GM12873 (cell line): Measurements from ENCODE around the gene GALNT10.

Experiments used
- TF ChIP-seq, protein P1 (sequence below): IDR thresholded peaks from 2 replicates; pipeline ENCODE4 v1.5.1; 2012; ENCODE audit warnings: low read depth, mild to moderate bottlenecking, moderate library complexity, low read length, control low read depth; ENCODE audit not compliant: insufficient read depth; ENCODE audit errors: missing control alignments

GALNT10 gene

DNA sequence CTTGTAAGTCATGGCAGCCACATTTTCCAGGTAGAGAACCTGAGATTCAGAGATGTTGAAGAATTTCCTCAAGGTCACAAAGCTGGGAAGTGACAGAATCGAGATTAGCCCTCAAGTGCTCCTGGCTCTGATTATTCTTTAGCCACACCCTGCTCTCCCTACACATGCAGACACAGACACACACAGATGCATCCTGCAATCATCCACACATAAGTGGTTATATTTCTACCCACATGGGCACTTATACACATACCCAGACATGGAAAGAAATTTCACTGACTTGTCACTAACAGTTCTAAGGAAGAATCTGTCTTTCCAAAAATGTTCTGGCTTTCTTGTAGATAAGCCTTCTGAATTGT is 32.2 kb upstream of the GALNT10 start:
- TF ChIP-seq, protein P1, sequence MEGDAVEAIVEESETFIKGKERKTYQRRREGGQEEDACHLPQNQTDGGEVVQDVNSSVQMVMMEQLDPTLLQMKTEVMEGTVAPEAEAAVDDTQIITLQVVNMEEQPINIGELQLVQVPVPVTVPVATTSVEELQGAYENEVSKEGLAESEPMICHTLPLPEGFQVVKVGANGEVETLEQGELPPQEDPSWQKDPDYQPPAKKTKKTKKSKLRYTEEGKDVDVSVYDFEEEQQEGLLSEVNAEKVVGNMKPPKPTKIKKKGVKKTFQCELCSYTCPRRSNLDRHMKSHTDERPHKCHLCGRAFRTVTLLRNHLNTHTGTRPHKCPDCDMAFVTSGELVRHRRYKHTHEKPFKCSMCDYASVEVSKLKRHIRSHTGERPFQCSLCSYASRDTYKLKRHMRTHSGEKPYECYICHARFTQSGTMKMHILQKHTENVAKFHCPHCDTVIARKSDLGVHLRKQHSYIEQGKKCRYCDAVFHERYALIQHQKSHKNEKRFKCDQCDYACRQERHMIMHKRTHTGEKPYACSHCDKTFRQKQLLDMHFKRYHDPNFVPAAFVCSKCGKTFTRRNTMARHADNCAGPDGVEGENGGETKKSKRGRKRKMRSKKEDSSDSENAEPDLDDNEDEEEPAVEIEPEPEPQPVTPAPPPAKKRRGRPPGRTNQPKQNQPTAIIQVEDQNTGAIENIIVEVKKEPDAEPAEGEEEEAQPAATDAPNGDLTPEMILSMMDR = no peak

- TF ChIP-seq, protein P1 = no peak
Observed at GRCh38 chr5:154159343-154159742, 31.2 kb upstream of the GALNT10 start.

DNA sequence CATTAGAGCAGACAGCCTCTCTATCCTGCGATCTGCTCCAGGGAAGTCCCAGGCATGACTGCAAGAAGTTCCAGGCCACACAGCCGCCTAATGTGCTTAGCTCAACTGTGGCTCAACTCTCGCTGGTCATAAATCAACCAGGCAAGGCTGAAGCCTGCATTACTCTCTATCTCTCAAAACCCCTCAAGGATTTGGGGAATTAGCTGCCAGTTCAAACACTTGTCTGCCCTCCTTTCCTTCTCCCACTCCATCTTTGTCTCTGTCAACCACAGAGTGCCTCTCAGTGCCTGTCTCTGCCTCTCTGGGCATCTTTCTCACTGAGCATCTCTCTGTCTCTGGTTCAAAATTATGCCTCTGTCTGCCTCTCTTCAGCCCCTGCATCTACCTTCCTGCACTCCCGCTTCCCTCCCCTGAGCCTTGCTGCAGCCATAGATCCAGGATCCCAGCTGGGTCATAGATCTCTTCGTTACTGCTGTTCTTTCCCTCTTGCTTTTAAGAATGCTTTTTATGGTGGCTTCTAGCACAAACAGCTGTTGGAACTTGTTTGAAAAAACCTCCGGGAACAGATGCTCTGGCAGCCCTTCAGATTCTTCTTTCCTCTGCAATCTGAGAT is 27.9 kb upstream of the GALNT10 start:
- TF ChIP-seq, protein P1 = no peak

DNA sequence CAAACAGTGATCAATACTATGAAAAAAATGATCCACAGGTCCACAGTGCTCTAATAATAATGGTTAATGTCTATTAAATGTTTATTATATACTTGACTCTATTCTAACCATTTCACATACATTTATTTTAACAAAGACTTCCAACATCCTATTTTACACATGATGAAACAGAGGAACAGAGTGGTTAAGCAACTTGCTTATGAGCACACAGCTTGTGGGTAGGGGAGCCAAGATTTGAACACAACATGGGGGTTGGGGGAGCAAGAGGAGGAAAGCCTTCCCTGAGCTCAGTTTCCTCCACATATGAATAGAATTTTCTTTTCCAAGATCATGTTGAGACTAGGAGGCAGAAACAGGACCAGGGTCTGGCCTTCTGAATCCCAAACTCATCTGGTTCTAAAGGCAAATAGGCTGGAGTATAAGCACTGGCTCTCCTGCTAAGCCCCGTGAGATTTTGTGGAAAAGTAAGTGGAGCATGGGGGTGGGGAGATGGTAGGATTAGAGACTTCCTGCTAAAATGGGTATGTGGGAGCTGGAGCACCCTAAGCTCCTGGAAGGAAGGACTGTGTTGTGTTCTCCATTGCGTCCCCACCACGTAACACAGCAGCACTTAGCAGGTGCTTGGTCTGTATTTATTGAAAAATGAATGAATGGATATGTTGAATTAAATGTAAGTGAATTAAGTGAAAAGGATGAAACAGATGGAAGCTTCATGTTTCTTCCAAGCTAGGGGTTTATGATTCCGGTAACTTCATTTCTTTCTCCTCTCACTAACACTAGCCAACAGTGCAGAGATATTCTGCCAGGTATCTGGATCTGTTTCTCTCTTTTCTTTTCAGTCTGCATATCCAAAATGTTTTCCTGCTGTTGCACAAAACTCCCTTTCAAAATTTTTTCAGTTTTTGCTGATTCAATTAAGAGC is 26.9 kb upstream of the GALNT10 start:
- TF ChIP-seq, protein P1 = no peak

- TF ChIP-seq, protein P1 = no peak
Observed at GRCh38 chr5:154164249-154164581, 26.3 kb upstream of the GALNT10 start.

GRCh38 chr5:154165886-154166285 is 24.6 kb upstream of the GALNT10 start:
- TF ChIP-seq, protein P1 = no peak

- TF ChIP-seq, protein P1 = no peak
Observed at GRCh38 chr5:154166901-154167791, 23.4 kb upstream of the GALNT10 start.
